CD14-positive monocyte (primary cell): ENCODE data around the gene IL17D. TPM values are rescaled to one million over a fixed set of nuclear protein-coding genes. Genes with fewer than 3 reads are reported as not detected.

Source experiments
- DNase-seq, 3 donors: peaks; one replicate each; pipeline ENCODE4 v3.0.0-alpha.2; 2011 to 2022
- H2AFZ ChIP-seq: 2 replicates; pipeline ENCODE4 v1.6.0; 2012; ENCODE audit warnings: mild to moderate bottlenecking, low read depth, low read length, inconsistent platforms; ENCODE audit not compliant: insufficient read depth, poor library complexity, severe bottlenecking
- H3K27ac ChIP-seq, 2 donors: 1 replicate in 1 of 2; 2 replicates in 1 of 2; pipeline ENCODE4 v1.5.1; 2012 to 2013; ENCODE audit warnings: low read length in 2 of 2, control low read depth in 1 of 2, inconsistent platforms in 1 of 2, low read depth in 1 of 2, mild to moderate bottlenecking in 1 of 2
- H3K27me3 ChIP-seq, 2 donors: one replicate each; pipeline versions ENCODE4 v1.6.0 to v1.6.1; 2011 to 2013; ENCODE audit warnings: low read length in 2 of 2; ENCODE audit not compliant: control insufficient read depth in 2 of 2, insufficient read depth in 2 of 2
- H3K36me3 ChIP-seq, 2 donors: replicated peaks in 1 of 2; 1 replicate in 1 of 2; 2 replicates in 1 of 2; pipeline versions ENCODE4 v1.5.1 to v1.6.1; 2012 to 2013; ENCODE audit warnings: low read length in 2 of 2, control low read depth in 1 of 2, inconsistent platforms in 1 of 2, mild to moderate bottlenecking in 1 of 2; ENCODE audit not compliant: insufficient read depth in 2 of 2, control insufficient read depth in 1 of 2
- H3K4me1 ChIP-seq, 2 donors: 1 replicate in 1 of 2; 2 replicates in 1 of 2; pipeline versions ENCODE4 v1.5.1 to v1.6.1; 2012 to 2013; ENCODE audit warnings: low read length in 2 of 2, control low read depth in 1 of 2, inconsistent platforms in 1 of 2, mild to moderate bottlenecking in 1 of 2, moderate library complexity in 1 of 2; ENCODE audit not compliant: insufficient read depth in 2 of 2, control insufficient read depth in 1 of 2
- H3K4me2 ChIP-seq: replicated peaks from 2 replicates; pipeline ENCODE3; 2012; ENCODE audit warnings: low read length, moderate library complexity, mild to moderate bottlenecking; ENCODE audit not compliant: poor library complexity, severe bottlenecking; ENCODE audit errors: extremely low read depth
- H3K4me3 ChIP-seq, 3 experiments: fragments of 200-600 bp in 1 of 3; sonication (generic) in 1 of 3; replicated peaks in 1 of 3; 1 replicate in 2 of 3; 2 replicates in 1 of 3; pipeline ENCODE4 v1.5.1; 2011 to 2013; ENCODE audit warnings: low read length in 3 of 3, mild to moderate bottlenecking in 3 of 3, control low read depth in 2 of 3, low read depth in 2 of 3, inconsistent platforms in 1 of 3, moderate library complexity in 1 of 3
- H3K79me2 ChIP-seq: 2 replicates; pipeline ENCODE4 v1.6.0; 2012; ENCODE audit warnings: mild to moderate bottlenecking, control low read depth, inconsistent platforms, low read length, moderate library complexity; ENCODE audit not compliant: insufficient read depth
- H3K9ac ChIP-seq: 2 replicates; pipeline ENCODE4 v1.6.0; 2017; ENCODE audit warnings: low read length, mild to moderate bottlenecking; ENCODE audit not compliant: insufficient read depth, poor library complexity, severe bottlenecking
- H3K9me3 ChIP-seq, 2 donors: replicated peaks in 1 of 2; 1 replicate in 1 of 2; 2 replicates in 1 of 2; pipeline versions ENCODE4 v1.5.1 to v1.6.1; 2012 to 2013; ENCODE audit warnings: low read length in 2 of 2, control low read depth in 1 of 2; ENCODE audit not compliant: control insufficient read depth in 1 of 2, insufficient read depth in 1 of 2
- H4K20me1 ChIP-seq: 2 replicates; pipeline ENCODE4 v1.6.0; 2012; ENCODE audit warnings: mild to moderate bottlenecking, low read length, control low read depth, moderate library complexity; ENCODE audit not compliant: insufficient read depth
- H3K27ac Mint-ChIP-seq, 7 donors: one replicate each; pipeline ENCODE4 v1.8.0; 2020; ENCODE audit warnings: mild to moderate bottlenecking in 7 of 7, mixed read lengths in 7 of 7, moderate library complexity in 6 of 7, inconsistent platforms in 2 of 7
- H3K27me3 Mint-ChIP-seq, 3 donors: one replicate each; pipeline ENCODE4 v1.8.0; 2021 to 2022; ENCODE audit warnings: low read depth in 3 of 3, mild to moderate bottlenecking in 3 of 3, mixed read lengths in 3 of 3, moderate library complexity in 3 of 3, inconsistent platforms in 1 of 3
- H3K36me3 Mint-ChIP-seq, 2 donors: one replicate each; pipeline ENCODE4 v1.8.0; 2020; ENCODE audit warnings: mixed read lengths in 2 of 2, inconsistent platforms in 1 of 2, mild to moderate bottlenecking in 1 of 2
- H3K4me1 Mint-ChIP-seq: one replicate; pipeline ENCODE4 v1.8.0; 2020; ENCODE audit warnings: mild to moderate bottlenecking, mixed read lengths
- H3K4me3 Mint-ChIP-seq, 2 donors: one replicate each; pipeline ENCODE4 v1.8.0; 2020; ENCODE audit warnings: mild to moderate bottlenecking in 2 of 2, mixed read lengths in 2 of 2, moderate library complexity in 1 of 2
- H3K9me3 Mint-ChIP-seq, 7 donors: one replicate each; pipeline ENCODE4 v1.8.0; 2020 to 2022; ENCODE audit warnings: mixed read lengths in 7 of 7, mild to moderate bottlenecking in 6 of 7, moderate library complexity in 6 of 7, inconsistent platforms in 2 of 7
- WGBS: methylation state at CpG from one replicate; pipeline ENCODE4 v1.1.5; 2013; ENCODE audit warnings: missing lambda C conversion rate; ENCODE audit not compliant: insufficient coverage; 5-methylcytosine and 5-hydroxymethylcytosine counted together
- intact Hi-C, 2 donors: fragments of 100-400 bp; cut with micrococcal nuclease; formaldehyde crosslinking; loops; one replicate each; pipeline versions ENCODE4 v1.15.0 to v1.15.1; 2023
- polyA plus RNA-seq, 3 donors: library from polyadenylated mRNA; depleted of rRNA in 1 of 3; unstranded in 2 of 3; stranded (reverse) in 1 of 3; fragments of 300-500 nt in 2 of 3; fragments of >200 nt in 1 of 3; fragmentation: Illumina TruSeq in 2 of 3; gene quantifications; 1 replicate in 2 of 3; 2 replicates in 1 of 3; pipeline ENCODE4 v1.2.3, GENCODE V29; 2012 to 2021
- TF ChIP-seq, protein P1 (sequence below): fragments of 200-600 bp; IDR thresholded peaks from one replicate; pipeline ENCODE4 v1.8.0; 2022; ENCODE audit warnings: antibody characterized with exemption, mild to moderate bottlenecking

IL17D gene
- polyA plus RNA-seq, 3 donors: not detected

DNA sequence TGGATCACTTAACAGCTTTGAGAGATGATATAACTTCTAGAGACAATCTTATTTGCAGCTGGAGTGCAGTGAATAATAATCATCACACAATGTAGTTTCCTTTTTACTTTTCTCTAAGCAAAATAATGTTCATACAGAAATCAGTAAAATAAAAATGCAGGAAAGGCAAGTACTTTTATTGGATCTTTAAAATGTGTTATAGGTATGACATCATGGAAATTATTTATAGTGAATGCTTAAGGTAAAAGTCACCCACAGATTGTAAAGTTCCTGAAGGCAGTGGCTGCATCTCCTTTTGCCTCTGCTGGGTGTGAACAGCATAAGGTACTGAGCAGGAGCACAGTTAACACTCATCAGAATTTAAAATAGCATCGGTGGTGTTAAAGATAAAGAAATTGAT, 17.3 kb upstream of the IL17D start:
- no peaks in the 10 kb centered on the region for H3K36me3 ChIP-seq
- H3K27me3 Mint-ChIP-seq: peaks cover 0 to 3% (median 0%) of the 10 kb centered on the region in 3 donors
- H3K9me3 Mint-ChIP-seq: no peaks in the 10 kb centered on the region
- H2AFZ ChIP-seq: no peak overlapping the region
- H3K4me1 Mint-ChIP-seq: peaks cover 7% of the 10 kb centered on the region
- WGBS: no CpG with 5 or more reads among the region's 1 CpG
- intact Hi-C loops: no loop called here
- H3K27ac ChIP-seq: no peak overlapping the region
- no peaks in the 10 kb centered on the region for H3K4me1 ChIP-seq
- H3K27ac Mint-ChIP-seq: no peak overlapping the region
- no peaks in the 10 kb centered on the region for H3K9me3 ChIP-seq
- no peak overlapping the region for H3K9ac ChIP-seq
- no peak overlapping the region for H3K4me2 ChIP-seq
- H3K27me3 ChIP-seq: no peaks in the 10 kb centered on the region
- H3K36me3 Mint-ChIP-seq: peaks cover 0 to 3% of the 10 kb centered on the region in 2 donors
- H3K4me3 ChIP-seq: no peak overlapping the region
- no peak for DNase-seq
- no peaks in the 10 kb centered on the region for H4K20me1 ChIP-seq
- no peaks in the 10 kb centered on the region for H3K79me2 ChIP-seq
- TF ChIP-seq, protein P1, sequence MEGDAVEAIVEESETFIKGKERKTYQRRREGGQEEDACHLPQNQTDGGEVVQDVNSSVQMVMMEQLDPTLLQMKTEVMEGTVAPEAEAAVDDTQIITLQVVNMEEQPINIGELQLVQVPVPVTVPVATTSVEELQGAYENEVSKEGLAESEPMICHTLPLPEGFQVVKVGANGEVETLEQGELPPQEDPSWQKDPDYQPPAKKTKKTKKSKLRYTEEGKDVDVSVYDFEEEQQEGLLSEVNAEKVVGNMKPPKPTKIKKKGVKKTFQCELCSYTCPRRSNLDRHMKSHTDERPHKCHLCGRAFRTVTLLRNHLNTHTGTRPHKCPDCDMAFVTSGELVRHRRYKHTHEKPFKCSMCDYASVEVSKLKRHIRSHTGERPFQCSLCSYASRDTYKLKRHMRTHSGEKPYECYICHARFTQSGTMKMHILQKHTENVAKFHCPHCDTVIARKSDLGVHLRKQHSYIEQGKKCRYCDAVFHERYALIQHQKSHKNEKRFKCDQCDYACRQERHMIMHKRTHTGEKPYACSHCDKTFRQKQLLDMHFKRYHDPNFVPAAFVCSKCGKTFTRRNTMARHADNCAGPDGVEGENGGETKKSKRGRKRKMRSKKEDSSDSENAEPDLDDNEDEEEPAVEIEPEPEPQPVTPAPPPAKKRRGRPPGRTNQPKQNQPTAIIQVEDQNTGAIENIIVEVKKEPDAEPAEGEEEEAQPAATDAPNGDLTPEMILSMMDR: no peak
- H3K4me3 Mint-ChIP-seq: no peak overlapping the region

DNA sequence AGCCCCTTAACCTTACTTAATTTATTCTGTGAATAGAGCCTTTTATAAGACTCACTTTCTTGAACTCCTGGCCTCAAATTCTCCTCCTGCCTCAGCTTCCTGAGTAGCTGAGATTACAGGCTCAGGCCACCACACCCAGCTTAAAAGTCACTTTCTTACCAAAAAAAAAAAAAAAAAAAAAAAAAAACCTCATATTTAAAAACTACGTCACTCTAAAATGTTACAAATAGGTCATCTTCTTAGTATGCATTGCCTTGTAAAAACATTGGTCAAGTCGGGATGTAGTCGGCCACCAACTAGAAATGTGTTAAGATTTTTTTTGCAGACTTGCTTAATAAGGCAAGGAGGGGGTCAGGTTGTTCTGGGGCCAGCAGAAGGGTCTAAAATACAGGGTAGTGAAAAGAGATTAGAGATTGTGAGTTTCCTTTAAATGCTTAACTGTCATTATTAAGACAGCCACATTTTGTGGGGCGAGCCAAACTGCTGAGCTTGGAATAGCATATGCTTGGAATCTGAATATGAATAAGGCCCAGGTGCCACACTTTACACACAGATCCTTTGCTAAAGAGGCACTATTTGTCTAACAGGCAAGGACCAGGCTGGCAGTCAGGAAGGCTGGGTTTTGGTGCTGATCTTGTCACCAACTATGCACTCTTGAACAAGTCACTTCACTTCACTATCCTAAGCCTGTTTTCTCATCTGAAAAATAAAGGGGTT, 16.5 kb upstream of the IL17D start:
- Histone ChIP-seq H3K4me1 (no peaks in the 10 kb centered on the region), H3K27me3 (no peaks in the 10 kb centered on the region), H4K20me1 (no peaks in the 10 kb centered on the region), H3K4me2 (no peak overlapping the region), H3K4me3 (no peak overlapping the region), H3K79me2 (no peaks in the 10 kb centered on the region), H3K9ac (no peak overlapping the region), H3K36me3 (no peaks in the 10 kb centered on the region), H3K27ac (no peak overlapping the region), H3K9me3 (no peaks in the 10 kb centered on the region), H2AFZ (no peak overlapping the region)
- intact Hi-C loops: no loop called here
- no peak overlapping the region for H3K4me3 Mint-ChIP-seq
- H3K36me3 Mint-ChIP-seq: peaks cover 0 to 3% of the 10 kb centered on the region in 2 donors
- H3K27me3 Mint-ChIP-seq: peaks cover 0 to 3% (median 0%) of the 10 kb centered on the region in 3 donors
- no CpG with 5 or more reads among the region's 4 CpGs for WGBS
- H3K27ac Mint-ChIP-seq: no peak overlapping the region
- no peak for DNase-seq
- peaks cover 7% of the 10 kb centered on the region for H3K4me1 Mint-ChIP-seq
- TF ChIP-seq, protein P1: no peak
- no peaks in the 10 kb centered on the region for H3K9me3 Mint-ChIP-seq
